Measurements from ENCODE around the gene CLCA1.

Gene CLCA1

DNA sequence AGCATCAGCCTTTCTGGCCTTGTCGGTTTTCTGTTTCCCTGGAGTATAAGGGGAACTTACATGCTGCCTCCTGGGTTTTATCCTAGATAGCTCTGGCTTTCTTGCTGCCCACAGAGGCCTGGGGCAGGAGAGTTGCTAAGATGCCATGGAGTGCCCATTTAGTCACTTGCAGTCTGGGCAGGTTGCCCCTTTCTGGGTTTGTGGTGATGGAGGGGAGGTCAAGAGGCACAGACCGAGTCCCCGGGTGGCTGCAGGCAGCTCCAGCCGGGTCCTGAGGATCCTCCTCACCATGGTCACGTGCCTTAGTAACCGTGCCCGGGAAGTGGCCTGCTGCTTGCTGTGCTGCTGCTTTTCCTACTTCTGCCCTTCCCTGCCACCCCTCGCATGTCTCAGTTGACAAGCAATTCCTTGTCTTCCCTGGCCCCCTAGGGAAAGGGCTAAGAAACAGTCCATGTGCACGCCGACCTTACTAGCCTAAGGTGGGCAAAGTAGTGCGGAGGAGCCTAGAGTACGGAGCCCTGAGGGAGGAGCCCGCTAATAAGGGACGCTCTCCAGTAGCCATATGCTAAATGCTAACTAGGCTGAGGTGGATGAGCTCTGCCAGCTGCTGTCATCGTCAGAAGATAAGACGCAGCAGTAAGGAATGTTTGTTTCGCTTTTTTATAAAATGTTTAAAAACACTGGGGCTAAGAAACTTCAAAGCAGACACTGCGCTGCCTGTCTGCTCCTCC is 34.8 kb downstream of the CLCA1 start:
- DNase-seq (ENCODE audit: low spot score): no peak

GRCh38 chr1:86504137-86504479 is 35.4 kb downstream of the CLCA1 start:
- no peak for DNase-seq (ENCODE audit: low spot score)

DNA sequence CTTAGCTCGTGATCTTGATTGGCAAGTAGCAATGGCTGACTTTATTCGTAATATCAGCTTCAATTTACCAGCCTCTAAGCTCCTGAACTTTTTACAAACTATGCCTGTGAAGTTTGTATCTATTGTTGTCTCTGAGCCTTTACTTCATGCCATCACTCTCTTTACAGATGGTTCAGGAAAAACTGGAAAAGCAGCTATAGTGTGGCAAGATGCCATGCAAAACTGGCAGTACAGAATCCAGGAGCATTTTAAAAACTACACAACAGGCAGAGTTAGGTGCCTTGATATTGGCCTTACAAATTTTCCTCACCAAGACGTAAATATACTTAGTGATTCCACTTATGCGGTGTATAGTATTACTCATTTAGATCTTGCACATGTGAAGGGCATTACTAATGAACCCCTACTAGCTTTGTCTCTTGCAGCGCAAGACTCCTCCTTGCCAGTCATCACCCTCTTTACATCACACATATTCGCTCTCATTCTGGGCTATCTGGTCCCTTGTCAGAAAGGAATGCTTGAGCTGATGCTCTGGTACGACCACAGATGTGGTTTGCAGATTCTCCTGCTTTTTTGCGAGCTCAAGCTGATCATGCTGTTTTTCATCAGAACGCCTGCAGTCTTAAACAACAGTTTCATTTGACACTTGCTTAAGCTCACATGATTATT is 36.3 kb downstream of the CLCA1 start:
- no peak for DNase-seq (ENCODE audit: low spot score)

GRCh38 chr1:86505564-86505902 is 36.8 kb downstream of the CLCA1 start:
- DNase-seq (ENCODE audit: low spot score): no peak

- DNase-seq (ENCODE audit: low spot score): peak; percentile 27
Observed at GRCh38 chr1:86507935-86508582, 39.3 kb downstream of the CLCA1 start.

DNA sequence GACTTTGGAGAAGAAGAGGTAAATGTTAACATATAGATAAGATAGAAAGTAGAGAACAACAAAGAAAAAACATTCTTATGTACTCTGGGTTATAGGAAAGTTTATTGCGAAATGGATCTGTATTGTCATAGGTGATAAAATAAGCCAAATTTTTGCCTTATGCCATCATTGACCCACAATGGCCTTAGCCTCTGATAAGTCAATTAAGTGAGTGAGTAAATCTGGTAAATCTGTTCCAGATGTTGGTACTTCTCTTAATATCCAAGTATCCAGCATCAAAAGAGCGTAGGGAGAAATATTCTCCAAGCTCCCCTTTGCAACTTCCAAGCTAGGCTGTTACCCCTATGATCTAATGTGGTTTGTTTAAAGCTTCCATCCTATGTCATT is 39.8 kb downstream of the CLCA1 start:
- DNase-seq (ENCODE audit: low spot score): no peak

- DNase-seq (ENCODE audit: low spot score): no peak
Observed at GRCh38 chr1:86515597-86515996, 46.9 kb downstream of the CLCA1 start.

- no peak for DNase-seq (ENCODE audit: low spot score)
Observed at GRCh38 chr1:86516335-86516734, 47.6 kb downstream of the CLCA1 start.

GRCh38 chr1:86517336-86517735 is 48.6 kb downstream of the CLCA1 start:
- DNase-seq (ENCODE audit: low spot score): no peak

GRCh38 chr1:86520789-86521521 is 52.2 kb downstream of the CLCA1 start:
- DNase-seq (ENCODE audit: low spot score): no peak

- DNase-seq (ENCODE audit: low spot score): no peak
Observed at GRCh38 chr1:86521522-86521891, 52.8 kb downstream of the CLCA1 start.

GRCh38 chr1:86522240-86522639 is 53.5 kb downstream of the CLCA1 start:
- DNase-seq (ENCODE audit: low spot score): no peak

DNA sequence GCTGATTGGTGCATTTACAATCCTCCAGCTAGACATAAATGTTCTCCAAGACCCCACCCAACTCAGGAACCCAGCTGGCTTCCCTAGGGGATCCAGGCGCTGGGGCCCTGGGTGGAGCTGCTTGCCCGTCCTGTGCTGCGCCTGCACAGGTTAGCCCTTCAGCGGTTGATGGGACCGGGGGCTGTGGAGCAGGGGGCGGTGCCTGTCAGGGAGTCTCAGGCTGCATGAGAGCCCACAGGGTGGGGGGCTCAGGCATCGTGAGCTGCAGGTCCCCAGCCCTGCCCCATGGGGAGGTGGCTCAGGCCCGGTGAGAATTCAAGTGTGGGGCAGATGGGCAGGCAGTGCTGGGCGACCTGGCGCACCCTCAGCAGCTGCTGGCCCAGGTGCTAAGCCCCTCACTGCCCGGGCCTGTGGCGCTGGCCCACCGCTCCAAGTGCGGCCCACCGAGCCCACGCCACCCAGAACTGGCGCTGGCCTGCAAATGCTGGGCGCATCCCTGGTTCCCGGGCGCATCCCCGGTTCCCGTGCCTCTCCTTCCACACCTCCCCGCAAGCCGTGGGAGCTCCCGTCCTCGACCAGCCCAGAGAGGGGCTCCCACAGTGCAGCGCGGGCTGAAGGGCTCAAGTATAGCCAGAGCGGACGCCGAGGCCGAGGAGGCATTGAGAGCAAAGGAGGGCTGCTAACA is 55.1 kb downstream of the CLCA1 start:
- no peak for DNase-seq (ENCODE audit: low spot score)

GRCh38 chr1:86527306-86527705 is 58.6 kb downstream of the CLCA1 start:
- DNase-seq (ENCODE audit: low spot score): no peak

DNA sequence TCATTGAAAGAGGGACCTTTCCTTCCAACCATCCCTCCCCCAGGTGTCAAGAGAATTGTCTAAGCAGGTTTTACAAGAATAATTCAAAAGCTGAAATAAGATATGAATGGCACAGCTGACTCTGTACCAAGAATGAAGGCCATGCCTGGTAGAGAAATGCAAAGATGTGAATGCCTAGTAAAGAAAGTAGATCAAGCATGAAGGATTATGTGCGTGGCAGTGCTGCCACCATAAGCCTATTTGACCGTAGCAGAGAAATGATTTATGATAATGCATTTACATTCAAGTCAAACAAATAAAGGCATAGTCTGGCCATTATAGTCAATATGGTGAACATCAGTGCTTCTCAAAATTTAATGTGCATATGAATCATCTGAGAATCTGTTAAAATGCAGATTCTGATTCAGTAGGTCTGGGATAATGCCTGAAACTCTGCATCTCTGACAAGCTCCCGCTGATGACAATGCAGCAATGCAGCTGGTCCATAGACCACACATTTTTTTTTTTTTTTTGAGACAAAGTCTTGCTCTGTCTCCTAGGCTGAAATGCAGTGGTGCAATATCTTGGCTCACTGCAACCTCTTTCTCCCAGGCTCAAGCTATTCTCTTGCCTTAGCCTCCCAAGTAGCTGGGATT is 61.6 kb downstream of the CLCA1 start:
- no peak for DNase-seq (ENCODE audit: low spot score)

GRCh38 chr1:86537928-86538695 is 69.4 kb downstream of the CLCA1 start:
- DNase-seq (ENCODE audit: low spot score): no peak

DNA sequence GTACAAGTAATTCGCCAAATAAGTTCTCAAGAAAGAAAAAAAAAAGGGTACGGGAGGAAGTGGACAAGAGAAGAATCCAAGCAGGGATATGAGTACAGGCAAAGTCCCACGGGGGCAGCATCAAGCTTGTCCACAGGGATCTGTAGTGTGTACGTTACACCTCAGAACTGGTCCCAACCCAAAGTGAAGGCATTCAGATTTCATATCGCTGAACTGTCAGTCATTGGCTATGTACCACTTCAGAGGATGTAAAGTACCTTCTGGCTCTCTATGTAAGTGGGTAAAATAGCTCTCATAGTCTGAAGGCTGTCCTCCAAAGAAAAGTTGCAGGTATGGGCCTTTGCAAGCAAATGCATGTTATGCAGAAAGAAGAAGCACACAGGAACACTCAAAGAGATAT is 70.0 kb downstream of the CLCA1 start:
- no peak for DNase-seq (ENCODE audit: low spot score)

DNA sequence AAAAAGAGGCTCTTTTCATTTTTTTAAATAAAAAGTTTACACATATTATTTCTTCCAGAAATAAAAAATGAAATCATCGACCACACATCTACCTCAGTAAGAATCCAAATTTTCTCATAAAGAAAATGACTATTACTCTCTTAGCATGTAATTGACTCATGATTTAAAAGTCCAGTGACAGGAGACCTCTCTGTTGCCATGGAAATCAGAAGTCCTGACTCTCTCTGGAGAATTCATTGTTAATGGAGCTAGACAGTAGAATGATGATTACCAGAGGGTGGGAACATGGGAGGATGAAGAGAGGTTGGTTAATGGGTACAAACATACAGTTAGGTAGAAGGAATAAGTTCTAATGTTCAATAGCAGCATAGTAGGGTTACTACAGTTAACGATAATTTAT is 73.1 kb downstream of the CLCA1 start:
- no peak for DNase-seq (ENCODE audit: low spot score)

DNA sequence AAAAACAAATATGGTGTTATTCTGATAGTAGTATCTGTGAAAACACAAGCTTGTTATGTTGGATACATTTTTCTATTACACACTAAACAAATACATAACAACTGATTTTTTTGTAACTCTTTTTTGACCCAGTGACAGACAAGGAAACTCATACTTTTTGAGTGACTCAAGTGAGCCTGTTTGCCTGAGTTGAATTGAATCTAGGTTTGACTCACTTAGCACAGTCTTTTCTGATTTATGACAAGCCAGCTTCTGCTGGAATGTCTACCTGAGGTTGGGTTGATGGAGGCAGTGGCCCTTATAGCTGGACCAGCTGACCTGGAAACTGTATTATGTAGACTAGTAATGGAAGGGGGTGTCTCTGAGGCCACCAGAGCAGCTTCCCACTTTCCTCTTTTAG is 73.9 kb downstream of the CLCA1 start:
- DNase-seq (ENCODE audit: low spot score): no peak

- no peak for DNase-seq (ENCODE audit: low spot score)
Observed at GRCh38 chr1:86546787-86547221, 78.1 kb downstream of the CLCA1 start, which contains the start of gene CLCA4. Gene CLCA4, plus strand, starts transcription at chr1:86547078. Its CDS starts 42 bp downstream, at chr1:86547120.

- no peak for DNase-seq (ENCODE audit: low spot score)
Observed at GRCh38 chr1:86548839-86549238, 80.1 kb downstream of the CLCA1 start.
